GM18867 (cell line): ENCODE measurements around the gene KYAT1.
A peak's percentile ranks its signal among the peaks of the same experiment; 100 is the strongest.
"Not testable (repeated sequence)": the region's sequence is repeated elsewhere in the genome, so short reads cannot be mapped to it uniquely, and the experiment has no call there.

ENCODE experiments used
- ATAC-seq: cut with Tn5 transposase; IDR thresholded peaks from one replicate; pipeline ENCODE4 v1.9.1; 2021; ENCODE audit warnings: mild to moderate bottlenecking, moderate library complexity; ENCODE audit not compliant: unreplicated experiment

Gene KYAT1

GRCh38 chr9:128820665-128821583 is 60.8 kb downstream of the KYAT1 start:
- ATAC-seq = no peak

- ATAC-seq = no peak
Observed at GRCh38 chr9:128819716-128820664, 61.8 kb downstream of the KYAT1 start.

- no peak for ATAC-seq
Observed at GRCh38 chr9:128818839-128819715, 62.7 kb downstream of the KYAT1 start.

GRCh38 chr9:128818099-128818838 is 63.5 kb downstream of the KYAT1 start, which contains the start of gene ENDOG:
Gene ENDOG, plus strand, starts transcription at chr9:128818500. Its CDS starts 185 bp downstream, at chr9:128818685.
- peak; percentile 87 for ATAC-seq

GRCh38 chr9:128810873-128811272 is 70.9 kb downstream of the KYAT1 start:
- no peak for ATAC-seq

GRCh38 chr9:128809831-128810230 is 71.9 kb downstream of the KYAT1 start:
- ATAC-seq = no peak

DNA sequence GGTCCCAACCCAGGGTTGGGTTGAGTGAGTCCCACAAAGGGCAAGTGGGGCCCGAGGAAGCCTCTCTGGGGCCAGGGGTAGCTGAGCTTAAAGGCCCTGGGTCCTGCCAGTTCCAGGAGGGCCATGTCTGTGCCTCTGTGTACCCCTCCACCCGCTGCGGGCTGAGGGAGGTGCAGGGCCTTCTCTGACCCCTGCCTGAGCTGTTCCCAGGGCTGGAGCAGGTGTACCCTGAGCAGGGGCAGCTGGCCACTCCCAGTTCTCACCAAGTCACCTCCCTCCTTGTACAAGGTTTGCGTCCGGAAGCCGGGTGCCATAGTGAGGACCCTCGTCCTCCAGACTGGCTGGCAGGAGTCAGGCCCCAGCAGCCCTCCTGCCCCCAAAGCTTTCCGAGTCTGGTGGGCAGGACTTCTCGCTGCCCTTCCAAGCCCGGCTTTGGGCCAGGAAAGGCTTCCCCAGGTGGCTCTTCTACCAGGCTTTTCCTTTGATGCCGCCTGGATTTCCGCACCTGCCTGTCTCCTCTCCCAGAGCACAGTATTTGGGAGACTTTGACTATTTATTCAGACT is 72.6 kb downstream of the KYAT1 start:
- no peak for ATAC-seq

- no peak for ATAC-seq
Observed at GRCh38 chr9:128808543-128808942, 73.2 kb downstream of the KYAT1 start.

DNA sequence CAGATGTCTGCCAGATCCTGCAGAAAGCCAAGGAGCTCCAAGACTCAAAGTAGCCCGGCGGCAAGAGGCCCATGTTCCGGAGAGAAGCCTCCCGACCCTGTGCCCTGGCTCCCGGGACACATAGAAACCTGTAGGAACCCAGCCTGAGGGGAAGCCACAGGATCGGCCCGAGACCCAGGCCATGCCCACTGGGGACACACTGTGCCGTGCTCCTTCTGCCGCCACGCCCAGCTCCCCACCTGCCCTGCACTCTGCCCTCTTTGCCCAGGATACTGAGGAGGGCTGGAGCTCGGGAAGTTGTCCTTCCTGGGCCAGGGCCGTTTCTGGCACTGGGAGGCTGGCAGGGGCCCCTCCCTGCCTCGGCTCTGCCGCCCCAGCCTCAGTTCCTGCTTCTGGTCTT is 73.9 kb downstream of the KYAT1 start:
- ATAC-seq = no peak

DNA sequence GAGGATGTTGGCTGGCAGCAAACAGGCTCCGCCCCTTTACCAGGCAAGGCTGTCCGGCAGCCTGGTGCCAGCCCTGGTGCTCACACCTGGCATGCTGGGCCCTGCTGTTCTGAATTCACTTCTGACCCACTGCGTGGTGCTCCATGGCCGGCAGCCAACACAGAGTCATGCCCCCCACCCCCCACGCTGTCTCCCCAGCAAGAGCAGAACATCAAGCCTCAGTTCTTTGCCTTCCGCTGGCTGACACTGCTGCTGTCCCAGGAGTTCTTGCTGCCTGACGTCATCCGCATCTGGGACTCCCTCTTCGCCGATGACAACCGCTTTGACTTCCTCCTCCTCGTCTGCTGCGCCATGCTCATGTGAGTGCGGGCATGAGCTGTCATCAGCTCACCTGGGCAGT is 76.1 kb downstream of the KYAT1 start:
- no peak for ATAC-seq

DNA sequence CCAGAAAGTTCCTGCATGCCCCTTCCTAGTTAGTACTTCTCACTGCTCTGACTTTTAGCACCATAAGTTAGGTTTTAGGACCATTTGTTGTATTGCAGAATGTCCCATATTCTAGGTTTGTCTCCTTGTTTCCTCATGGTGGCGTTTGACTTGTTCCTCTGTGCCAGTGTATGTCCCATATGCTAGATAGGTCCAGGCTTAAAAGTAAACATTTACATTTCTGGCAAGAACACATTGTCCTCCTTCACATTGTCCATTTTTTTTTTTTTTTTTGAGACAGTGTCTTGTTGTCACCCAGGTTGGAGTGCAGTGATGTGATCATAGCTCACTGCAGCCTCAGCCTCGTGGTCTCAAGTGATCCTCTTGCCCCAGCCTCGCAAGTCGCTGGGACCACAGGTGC is 79.3 kb downstream of the KYAT1 start:
- ATAC-seq = no peak

DNA sequence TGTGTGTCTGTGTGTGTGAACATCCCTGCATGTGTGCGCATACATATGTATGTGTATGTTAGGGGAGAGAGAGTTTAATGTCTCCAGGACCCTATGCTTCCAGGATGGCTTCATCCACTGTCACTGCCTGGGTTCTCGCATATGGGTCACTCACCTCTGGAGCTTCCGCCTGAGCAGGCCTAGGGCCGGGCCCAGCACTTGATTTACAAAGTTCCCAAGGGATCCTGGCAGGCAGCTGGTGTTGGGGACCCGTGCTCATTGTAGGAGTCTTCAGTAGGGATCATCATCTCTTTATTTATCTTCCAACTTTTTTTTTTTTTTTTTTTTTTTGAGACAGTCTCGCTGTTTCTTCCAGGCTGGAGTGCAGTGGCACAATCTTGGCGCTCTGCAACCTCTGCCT is 81.7 kb downstream of the KYAT1 start:
- ATAC-seq = no peak

DNA sequence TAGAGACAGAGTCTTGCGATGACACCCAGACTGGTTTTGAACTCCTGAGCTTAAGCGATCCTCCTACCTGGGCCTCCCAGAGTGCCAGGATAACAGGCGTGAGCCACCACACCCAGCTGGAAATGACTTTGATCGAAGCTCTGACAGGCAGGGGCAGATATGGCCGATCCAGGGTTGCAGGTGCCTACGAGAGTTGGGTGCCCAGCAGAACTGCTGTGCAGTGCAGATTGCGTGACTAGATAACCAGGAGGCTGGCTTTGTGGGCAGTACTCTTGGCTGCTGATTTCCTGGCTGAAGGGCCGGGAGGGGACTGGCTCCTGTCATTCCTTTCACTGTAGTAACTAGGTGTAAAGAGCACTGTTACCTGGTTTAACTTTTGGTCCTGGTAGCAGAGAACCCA is 82.9 kb downstream of the KYAT1 start:
- no peak for ATAC-seq

DNA sequence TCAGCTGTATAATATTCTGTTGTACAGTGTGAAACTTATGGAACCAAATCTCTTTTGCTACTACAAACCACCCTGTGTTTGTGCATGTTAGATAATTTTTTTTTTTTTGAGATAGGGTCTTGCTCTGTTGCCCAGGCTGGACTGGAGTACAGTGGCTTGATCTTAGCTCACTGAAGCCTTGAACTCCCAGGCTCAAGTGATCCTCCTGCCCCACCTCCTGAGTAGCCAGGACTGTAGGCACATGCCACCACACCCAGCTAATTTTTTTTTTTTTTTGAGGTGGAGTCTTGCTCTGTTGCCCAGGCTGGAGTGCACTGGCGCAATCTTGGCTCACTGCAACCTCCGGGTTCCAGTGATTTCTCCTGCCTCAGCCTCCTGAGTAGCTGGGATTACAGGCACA is 86.8 kb downstream of the KYAT1 start:
- not testable (repeated sequence) for ATAC-seq

DNA sequence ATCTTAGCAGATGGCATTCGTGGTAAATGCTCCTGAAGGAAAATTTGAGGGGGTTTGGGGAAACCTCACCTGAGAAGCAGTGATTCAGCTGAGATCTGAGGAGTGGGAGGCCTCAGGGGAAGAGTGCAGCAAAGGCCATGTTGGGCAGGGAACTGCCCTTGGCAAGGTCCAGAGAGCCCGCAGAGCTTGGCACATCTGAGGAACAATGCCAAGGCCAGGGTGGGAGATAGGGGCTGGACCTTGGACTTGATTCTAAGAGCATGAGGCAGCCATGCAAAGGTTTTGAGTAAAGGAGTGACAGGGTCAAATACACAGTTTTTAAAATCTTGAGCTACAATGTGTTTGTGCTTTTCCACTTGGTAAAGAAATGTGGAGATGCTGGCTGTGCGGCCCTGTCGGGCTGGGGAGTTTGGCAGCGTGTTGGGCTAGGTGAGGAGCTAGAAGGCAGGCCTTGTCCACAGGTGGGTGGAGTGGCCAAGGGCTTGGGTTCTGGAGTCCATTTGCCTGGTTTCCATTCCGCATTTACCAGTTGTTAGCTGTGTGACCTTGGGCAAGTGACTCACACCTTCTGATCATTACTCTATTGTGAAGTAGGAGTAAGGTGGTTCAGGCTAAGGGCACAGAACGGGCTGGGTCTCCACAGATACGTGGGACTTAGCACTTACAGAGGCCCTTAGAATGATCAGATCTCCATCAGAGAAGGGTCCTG is 88.6 kb downstream of the KYAT1 start:
- ATAC-seq = no peak

GRCh38 chr9:128792134-128792533 is 89.6 kb downstream of the KYAT1 start:
- no peak for ATAC-seq

GRCh38 chr9:128790536-128790935 is 91.2 kb downstream of the KYAT1 start:
- no peak for ATAC-seq

DNA sequence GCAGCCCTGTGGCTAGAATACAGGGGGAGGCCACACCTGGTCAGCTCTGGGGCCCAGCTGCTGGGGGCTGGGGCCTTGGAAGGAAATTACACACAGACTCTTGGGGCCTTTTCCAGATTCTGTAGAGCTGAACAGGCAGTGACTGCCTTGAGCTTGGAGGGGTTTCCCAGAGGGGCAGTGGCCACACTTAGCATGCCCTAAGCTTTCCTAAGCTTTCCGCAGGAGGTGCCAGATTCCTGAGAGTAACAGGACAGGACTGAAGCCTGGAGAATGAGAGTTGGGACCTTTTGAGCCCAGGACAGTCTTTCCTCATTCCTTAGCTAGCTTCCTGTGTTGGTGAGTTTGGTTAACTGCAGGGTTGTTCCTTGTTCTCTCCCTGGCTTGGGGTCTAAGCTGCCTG is 93.3 kb downstream of the KYAT1 start:
- ATAC-seq = no peak

GRCh38 chr9:128787659-128788058 is 94.1 kb downstream of the KYAT1 start:
- ATAC-seq = no peak
